Endometrial microvascular endothelial cells (primary cell): Measurements from ENCODE around the gene SRSF8. TPM values are rescaled to one million over a fixed set of nuclear protein-coding genes. Genes with fewer than 3 reads are reported as not detected.

Source experiments
- in situ Hi-C: cut with HindIII; loops from 2 replicates; pipeline ENCODE4 v1.10.0; 2017; ENCODE audit warnings: low sequenced_read_pairs, low pct_unique_long_range_greater_than_20kb; ENCODE audit errors: inconsistent ontology term
- total RNA-seq: library from RNA; depleted of rRNA; stranded (reverse); fragments of >200 nt; gene quantifications from one replicate; pipeline ENCODE4 v1.2.3, GENCODE V29; 2015; ENCODE audit errors: inconsistent ontology term

SRSF8 gene
- total RNA-seq, 1 donor from 2014 or later: 33.1 TPM

DNA sequence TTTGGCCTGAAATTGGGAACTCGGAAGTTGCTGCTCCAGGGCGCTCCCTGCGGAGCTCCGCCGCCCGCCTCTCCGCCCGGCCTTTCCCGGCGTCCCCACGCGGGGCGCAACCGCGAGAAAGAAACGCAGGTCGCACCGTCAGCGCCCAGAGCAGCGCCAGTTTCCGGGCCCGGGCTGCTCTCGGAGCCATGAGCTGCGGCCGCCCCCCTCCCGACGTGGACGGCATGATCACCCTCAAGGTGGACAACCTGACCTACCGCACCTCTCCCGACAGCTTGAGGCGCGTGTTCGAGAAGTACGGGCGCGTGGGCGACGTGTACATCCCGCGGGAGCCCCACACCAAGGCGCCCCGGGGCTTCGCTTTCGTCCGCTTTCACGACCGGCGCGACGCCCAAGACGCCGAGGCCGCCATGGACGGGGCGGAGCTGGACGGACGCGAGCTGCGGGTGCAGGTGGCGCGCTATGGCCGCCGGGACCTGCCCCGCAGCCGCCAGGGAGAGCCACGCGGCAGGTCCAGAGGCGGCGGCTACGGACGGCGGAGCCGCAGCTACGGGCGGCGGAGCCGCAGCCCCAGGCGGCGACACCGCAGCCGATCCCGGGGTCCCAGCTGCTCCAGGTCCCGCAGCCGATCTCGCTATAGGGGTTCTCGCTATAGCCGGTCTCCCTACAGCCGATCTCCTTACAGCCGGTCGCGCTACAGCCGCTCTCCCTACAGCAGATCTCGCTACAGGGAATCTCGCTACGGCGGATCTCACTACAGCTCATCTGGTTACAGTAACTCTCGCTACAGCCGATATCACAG is 521 bp downstream of the SRSF8 start:
- in situ Hi-C loops: loop anchor here (10.0 kb wide), 1 partner anchor 102 kb away; no protein-coding TSS in a partner anchor

DNA sequence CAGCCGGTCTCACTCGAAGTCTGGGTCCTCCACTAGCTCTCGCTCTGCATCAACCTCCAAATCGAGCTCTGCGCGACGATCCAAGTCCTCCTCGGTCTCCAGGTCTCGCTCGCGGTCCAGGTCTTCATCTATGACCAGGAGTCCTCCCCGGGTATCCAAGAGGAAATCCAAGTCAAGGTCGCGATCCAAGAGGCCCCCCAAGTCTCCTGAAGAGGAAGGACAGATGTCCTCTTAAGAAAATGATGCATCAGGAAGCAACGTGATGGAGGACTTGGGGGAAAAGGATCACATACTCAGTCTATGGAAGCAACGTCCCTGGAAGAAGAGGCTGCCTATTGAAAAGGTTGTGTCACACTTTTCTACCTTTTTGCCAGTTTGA is 1.1 kb downstream of the SRSF8 start:
- in situ Hi-C loops: loop anchor here (10.0 kb wide), 1 partner anchor 103 kb away; no protein-coding TSS in a partner anchor

DNA sequence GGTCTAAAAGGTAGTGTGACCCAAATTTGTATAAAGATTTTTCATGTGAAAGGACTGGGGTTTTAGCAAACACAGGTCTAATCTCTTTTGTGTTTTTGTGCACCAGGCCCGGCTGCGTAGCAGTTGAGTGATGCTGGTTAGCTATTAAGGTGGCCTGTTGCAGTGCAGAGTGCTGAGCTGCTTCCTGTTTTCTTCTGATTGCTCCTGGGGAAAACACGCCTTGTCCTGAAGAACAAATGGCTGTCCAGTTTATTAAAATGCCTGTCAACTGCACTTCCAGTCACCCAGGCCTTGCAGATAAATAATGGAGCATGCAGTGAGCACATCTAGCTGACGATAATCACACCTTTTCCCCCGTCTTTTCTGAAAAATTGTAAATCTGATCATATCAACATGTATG is 1.8 kb downstream of the SRSF8 start:
- in situ Hi-C loops: loop anchor here (10.0 kb wide), 1 partner anchor 104 kb away; no protein-coding TSS in a partner anchor

DNA sequence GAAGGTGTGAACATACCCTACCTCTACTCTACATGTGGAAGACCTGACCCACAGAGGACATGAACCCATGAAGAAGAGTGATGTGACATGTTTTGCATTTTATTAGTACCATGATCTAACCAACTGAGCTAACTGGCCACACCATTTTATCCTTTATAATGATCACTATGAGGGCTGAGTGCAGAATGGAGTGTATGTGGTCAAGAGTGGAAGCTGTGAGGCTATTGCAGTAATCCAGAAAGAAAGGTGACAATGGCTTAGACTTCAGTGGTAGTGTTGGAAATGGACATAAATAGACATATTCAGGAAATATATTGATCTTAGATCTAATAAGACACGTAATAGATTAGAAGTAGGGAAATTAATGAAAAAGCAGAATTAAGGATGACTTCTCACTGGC is 3.8 kb downstream of the SRSF8 start:
- in situ Hi-C loops: no loop called here

DNA sequence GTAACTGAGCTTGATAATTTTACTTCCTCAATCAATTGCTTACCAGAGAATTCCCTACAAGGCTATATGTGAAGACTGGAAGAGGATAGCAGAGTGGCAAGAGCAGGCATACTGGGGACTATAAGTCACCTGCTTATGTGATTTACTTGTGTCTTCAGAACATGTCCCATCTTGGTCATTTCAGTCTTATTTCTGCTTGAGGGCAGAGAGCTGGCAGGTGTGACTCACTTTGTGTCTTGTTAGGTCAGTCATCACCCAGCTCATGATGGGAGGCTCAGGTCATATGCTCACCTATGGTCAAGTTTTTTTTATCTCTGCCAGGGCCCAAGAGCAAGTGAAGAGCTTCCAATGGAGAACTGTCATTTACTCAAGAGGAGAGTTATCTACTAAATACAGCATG is 6.2 kb downstream of the SRSF8 start:
- in situ Hi-C loops: no loop called here

DNA sequence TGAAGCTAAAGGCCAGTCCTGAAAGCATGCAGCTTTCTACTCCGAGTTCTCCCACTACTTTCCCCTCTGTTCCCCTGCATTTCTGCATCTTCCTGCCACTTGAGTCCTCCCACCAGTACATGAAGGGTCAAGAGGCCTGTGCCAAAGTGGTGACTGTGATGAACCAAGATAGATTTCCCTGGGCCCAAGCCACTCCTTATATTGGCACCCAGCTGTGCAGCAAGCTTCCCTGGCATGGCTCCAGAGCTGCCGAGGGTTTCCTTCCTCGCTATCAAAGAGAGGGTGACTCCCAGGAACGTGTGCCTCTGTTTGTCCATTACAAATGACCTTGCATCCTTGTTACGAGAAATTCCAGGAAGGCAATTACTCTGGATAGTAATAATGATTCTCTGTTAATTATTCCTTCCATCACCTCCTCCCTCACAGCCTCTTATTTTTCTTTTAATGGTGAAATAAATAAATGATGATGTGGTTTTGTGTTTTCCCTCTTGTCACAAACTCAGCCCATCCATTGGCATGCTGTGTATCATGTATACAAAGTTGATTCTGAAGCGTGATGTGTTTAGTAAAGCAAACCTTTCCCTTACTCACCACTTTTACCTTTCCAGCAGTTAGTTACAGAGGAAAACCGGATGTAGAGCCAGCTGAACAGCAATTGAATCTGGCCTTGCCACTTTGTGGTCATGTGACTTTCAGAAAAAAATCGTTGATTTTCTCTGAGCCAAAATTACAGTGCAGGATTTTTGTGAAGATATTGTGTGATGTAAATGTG is 8.3 kb downstream of the SRSF8 start:
- in situ Hi-C loops: no loop called here

DNA sequence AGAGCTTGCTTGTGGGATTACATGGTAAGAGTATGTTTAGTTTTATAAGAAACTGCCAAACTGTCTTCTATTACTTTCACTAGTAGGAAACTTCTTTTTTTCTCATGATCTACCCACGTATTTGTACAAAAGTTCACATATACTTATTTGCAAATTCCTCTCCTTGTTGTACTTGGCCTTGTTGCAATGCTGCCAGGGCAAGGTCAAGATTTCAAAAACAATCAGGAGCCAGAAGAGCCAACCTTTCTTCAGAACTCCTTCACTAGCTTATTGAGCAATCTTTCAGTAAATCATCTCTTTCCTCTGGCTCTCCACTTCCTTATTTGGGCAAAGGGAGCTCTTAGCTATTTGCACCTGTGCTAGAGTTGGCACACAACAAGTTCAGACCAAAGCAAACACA is 9.7 kb downstream of the SRSF8 start:
- in situ Hi-C loops: no loop called here

DNA sequence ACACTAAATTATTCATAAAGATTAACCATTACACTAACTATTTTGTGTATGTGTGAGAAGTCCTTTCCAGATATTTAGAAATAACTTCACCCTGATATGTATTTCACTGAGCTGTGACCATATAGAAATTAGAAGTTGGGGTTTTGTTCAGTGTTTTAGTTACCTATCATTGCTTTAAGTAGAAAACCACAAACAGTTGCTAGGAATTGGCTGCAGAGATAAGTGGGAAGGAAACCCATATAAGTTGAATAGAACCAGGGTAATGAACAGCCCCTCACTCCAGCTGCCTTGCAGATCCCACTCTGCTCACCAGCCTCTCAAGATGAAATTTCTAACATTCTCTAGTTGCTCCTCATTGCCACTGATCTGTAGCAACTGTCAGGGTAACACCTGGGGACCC is 10.3 kb downstream of the SRSF8 start:
- in situ Hi-C loops: no loop called here

DNA sequence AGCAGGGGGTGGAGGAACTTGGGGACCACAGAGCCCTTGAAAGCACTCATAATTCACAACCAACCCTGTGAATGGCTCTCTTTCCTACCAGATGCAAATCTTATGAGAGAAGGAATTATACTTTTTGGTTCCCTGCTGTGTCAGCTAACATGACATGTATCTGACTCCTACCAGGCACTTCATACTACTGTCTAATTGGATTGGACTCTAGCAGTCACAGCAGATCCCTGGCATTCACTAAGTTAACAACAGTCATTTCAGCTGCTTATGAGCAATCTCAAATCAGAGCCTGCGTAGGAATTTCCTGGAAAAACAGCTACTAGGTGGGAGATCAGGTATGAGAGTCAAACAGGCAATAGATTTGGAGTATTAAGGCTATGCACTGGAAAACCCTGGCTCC is 11.8 kb downstream of the SRSF8 start:
- in situ Hi-C loops: no loop called here

DNA sequence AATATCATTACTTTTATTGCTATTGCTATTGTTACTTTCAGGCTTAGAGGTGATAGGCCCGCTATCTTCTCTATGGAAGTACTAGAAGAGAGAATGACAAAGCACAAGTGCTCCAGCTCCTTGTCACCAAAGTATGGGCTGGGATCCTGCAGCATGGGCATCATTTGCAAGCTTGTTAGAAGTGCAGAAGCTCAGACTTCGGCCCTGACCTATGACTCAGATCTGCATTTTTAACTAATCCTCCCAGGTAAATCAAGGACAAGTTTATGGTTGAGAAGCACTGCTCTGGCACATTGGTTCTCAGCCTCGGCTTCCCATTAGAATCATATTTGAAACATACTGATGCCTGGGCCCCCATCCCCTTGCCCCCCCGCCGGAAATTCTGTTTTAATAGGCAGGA is 14.3 kb downstream of the SRSF8 start:
- in situ Hi-C loops: no loop called here

DNA sequence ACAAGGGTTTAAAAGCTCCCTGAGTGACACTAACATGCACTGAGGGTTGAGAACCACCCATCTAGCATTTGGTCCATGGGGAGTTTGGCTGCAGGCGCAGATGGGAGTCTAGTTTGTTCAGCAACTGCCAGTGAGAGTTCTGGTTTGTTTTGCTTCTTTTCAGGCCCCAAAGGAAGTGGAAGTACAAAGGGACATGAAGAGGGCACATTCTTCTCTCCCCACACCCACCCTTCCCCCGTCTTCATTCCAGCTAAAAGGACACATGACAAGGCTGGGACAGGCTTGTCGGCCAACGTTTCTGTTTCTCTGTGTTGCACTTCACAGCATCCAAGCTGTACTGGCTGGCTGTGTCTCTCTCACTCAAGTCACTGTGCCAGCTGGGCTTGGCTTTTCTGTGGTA is 14.7 kb downstream of the SRSF8 start:
- in situ Hi-C loops: no loop called here

DNA sequence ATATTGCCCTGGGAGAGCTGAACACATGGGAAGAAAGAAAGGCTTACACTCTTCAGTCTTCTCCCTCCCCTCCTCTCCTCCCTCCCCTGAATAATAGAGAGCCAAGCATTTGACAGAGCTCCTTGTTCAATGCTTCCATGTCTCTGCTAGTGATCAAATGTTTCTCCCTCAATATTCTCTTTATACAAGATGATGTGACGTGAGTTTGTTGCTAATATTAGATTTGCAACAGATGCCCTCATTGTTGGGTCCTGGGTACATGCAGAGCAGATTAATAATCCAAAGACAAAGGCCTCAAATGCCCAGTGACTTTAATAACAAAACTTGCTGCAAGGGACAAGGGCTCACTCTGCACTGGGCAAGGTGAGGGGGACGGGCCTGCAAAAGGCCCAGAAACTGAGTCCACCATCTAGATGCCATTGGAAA is 15.9 kb downstream of the SRSF8 start:
- in situ Hi-C loops: no loop called here

DNA sequence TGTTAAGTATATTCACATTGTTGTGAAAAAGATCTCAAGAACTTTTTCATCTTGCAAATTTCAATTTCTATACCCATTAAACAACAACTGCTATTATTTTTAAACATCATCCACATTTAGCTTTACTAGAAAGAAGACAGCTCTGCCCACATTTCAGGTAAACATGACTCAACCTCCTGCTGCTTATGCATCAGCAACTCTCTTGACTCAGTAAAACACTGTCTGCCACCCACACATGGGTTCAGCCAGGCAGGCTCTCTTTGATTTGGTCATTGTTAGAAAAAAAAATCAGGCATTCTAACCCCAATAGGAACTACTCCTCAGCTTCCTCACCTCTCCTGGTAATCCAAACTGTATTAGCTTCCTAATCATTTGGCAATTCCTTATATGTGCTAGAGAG is 17.8 kb downstream of the SRSF8 start:
- in situ Hi-C loops: no loop called here

DNA sequence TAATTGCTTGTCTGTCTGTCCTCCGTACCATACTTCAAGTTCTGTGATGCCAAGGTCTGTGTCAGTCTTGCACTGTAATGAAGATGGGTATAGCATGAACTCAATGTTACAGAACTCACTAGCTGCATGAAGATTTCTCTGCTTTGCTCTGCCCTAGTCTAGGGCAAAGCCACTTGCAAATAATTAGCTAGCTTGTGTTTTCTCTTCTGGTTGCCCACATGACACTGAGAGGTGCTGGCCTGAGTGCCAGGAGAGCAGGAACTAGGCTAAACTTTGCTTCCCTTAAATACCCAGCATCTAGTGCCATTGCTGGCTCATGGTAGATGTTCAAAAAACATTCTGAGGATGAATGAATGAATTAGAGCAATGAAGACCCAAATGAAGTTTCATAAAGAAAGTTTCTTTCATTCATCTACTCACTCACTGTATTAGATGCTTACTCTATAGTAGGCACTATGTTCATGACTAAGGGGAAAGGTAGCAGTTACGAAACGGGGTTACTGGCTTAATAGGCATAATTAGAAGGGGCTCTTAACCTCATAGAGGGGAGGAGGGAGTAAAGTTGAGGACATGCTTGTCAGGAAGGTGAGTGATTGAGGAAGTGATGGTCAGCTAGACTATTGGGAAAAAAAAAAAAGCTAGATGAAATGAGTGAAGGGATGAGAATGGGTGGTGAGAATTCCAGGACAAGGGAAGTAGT is 18.5 kb downstream of the SRSF8 start:
- in situ Hi-C loops: no loop called here

DNA sequence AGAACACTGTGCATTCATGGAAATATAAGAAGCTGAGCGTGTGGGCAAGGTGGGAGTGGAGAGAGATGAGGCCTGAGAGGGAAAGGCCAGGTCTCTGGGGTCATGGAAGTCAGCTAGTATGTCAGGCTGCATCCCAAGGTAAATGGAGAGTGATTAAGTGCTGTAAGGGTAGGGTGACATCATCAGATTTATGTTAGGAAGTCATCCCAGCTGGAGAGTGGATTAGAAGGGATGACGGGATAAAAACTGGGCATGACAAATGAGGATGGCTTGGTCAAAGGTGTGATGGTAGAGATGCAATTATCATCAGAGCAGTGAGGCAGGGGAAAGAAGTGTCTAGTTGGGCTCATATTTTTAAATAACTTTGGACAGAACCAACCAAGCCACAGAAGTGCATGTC is 19.4 kb downstream of the SRSF8 start:
- in situ Hi-C loops: no loop called here

DNA sequence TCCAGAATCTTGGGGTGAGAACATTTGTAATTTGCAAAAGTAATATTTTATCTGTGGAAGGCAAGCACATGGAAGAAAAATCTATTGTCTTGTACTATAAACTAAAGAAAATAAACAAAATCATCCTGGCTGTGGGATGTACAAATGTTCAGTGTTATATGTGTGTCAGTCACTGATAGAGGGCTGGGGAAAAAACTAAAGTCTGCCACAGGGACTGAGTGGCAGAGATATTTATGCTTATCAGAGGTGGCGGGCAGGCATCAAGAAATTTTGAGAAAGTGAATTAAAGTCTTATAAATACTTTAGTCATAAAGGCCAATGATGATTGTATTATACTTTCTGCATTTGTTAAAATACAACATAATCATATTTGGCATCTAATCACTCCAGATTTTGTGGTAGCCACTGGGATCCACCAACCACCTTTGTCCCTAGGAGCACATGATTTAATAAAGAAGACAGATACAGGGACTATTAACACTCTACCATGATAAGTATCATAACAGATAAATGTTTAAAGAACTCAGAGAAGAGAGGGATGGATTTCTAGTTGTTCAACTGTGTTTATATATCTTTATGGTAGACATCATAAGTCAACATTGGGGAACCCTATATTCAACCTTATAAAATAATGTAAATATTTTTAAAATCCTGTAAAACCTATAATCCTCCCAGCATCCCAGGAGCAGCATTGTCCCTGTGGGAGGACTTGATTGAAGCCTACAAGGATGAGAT is 20.3 kb downstream of the SRSF8 start:
- in situ Hi-C loops: no loop called here

DNA sequence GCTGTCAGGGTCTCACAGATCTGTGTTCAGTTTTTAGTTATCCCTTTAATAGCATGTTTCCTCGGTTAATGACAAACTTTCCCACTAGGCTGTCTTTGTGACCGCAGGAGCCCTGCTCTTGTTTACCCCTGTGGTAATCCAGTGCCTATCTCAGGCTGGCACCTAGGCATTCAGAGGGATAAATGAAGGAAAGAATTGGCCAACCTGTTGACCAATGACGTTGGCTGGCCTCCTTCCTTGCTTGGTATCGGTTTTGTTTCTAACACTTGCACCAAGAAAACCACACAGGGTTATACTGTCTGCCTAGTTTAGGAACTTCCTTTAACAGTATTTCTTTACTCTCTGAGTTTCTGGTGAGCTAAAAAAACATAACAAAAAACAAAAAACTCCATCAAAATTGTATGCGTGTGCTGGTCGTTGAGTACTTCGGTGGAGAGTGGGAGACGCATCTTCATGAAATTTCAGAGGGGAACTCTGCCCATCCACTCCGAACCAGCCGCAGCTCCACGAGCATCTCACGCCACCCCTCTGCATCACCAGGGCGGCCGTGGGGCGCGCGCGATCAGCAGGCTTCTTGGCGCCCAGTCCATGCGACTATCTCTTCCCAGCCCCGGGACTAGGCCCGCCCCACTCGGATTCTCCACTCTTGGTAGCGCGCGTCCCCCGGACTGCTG is 22.4 kb downstream of the SRSF8 start:
- in situ Hi-C loops: no loop called here
